GM18951 (cell line): Measurements from ENCODE around the gene GNAO1.
"Not testable (repeated sequence)": the region's sequence is repeated elsewhere in the genome, so short reads cannot be mapped to it uniquely, and the experiment has no call there.

Experiments used
- POLR2A ChIP-seq: IDR thresholded peaks from 4 replicates; pipeline ENCODE4 v1.6.1; 2011; ENCODE audit warnings: mild to moderate bottlenecking; ENCODE audit not compliant: insufficient read length, insufficient read depth; ENCODE audit errors: extremely low read depth
- in situ Hi-C: fragments of 300-500 bp; cut with MboI; formaldehyde crosslinking; loops from one replicate; pipeline ENCODE4 v1.12.0; 2022; ENCODE audit warnings: low sequenced_read_pairs, mixed read lengths, inconsistent platforms; ENCODE audit not compliant: unreplicated experiment

The GNAO1 gene

GRCh38 chr16:56382459-56382858 lies 191.2 kb downstream of the GNAO1 start:
- no peak for TF ChIP-seq POLR2A
- in situ Hi-C loops = no loop called here

- in situ Hi-C loops = no loop called here
- TF ChIP-seq POLR2A = no peak
These were observed 191.6 kb downstream of the GNAO1 start for GRCh38 chr16:56382901-56383355.

- in situ Hi-C loops = no loop called here
- TF ChIP-seq POLR2A = no peak
These were observed 192.9 kb downstream of the GNAO1 start for GRCh38 chr16:56384074-56384721.

- TF ChIP-seq POLR2A = no peak
- in situ Hi-C loops = no loop called here
These were observed 196.1 kb downstream of the GNAO1 start for GRCh38 chr16:56387396-56387795.

GRCh38 chr16:56388209-56388608 lies 196.9 kb downstream of the GNAO1 start:
- TF ChIP-seq POLR2A = no peak
- in situ Hi-C loops = no loop called here

GRCh38 chr16:56389554-56389953 lies 198.3 kb downstream of the GNAO1 start:
- in situ Hi-C loops = no loop called here
- no peak for TF ChIP-seq POLR2A

GRCh38 chr16:56396724-56397123 lies 205.4 kb downstream of the GNAO1 start:
- in situ Hi-C loops = not testable (repeated sequence)

GRCh38 chr16:56399047-56399446 lies 207.8 kb downstream of the GNAO1 start:
- in situ Hi-C loops = no loop called here
- no peak for TF ChIP-seq POLR2A

GRCh38 chr16:56399486-56399885 lies 208.2 kb downstream of the GNAO1 start:
- in situ Hi-C loops = no loop called here
- no peak for TF ChIP-seq POLR2A

GRCh38 chr16:56400458-56400857 lies 209.2 kb downstream of the GNAO1 start:
- in situ Hi-C loops = no loop called here
- no peak for TF ChIP-seq POLR2A

GRCh38 chr16:56401482-56401881 lies 210.2 kb downstream of the GNAO1 start:
- no peak for TF ChIP-seq POLR2A
- in situ Hi-C loops = no loop called here

- TF ChIP-seq POLR2A = no peak
- in situ Hi-C loops = no loop called here
These were observed 214.8 kb downstream of the GNAO1 start for GRCh38 chr16:56405977-56406672.
